8988T (cell line): Measurements from ENCODE around the gene IGLON5.

Experiments used
- DNase-seq: peaks from one replicate; pipeline ENCODE4 v3.0.0; 2011

The IGLON5 gene

DNA sequence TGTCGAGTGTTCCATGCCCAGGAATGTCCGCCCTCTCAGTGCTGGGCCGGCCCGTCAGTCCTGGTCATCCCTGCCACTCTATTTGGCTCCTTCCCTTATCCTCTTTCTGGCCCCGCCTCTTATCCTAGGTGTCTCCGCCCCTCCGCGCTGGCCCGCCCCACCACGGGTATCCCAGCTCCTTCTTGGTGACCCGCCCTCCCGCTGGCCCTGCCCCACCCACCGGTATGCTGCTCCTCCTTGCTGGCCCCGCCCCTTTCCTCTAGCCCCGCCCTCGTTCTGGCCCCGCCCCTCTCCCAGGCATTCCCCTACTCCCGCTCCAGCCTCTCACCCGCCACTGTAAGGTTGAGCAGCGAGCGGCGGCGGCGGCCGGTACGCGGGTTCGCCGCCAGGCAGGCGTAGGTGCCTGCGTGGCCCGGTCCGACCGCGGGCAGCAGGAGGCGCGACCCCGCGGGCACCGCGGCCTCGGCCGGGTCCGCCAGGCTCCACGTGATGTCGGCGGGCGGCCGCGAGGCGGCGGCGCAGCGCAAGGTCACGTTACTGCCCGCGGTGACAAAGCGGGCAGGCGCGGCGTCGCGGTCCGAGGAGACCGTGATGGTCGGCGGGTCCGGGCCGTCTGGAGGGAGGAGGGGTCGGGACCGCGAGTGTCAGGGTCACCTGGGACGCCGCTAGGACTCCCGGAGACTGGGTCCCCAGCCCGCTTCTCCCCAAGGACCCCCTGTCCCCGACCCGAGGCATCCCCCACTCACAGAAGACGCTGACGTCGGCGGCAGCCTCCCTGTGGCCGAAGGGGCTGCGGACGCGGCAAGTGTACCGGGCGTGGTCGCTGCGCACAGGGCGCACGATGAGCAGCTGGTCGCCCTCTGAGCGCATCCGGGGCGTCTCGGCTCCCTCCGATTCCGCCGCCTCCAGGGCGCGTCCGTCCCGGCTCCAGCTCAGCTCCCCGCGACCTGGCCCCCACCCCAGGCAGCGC, 28.5 kb downstream of the IGLON5 start:
- peak; percentile 83 for DNase-seq

GRCh38 chr19:51341066-51341465, 29.6 kb downstream of the IGLON5 start:
- no peak for DNase-seq

- no peak for DNase-seq
Measured at GRCh38 chr19:51341976-51342580, 30.6 kb downstream of the IGLON5 start, which contains the start of gene VSIG10L. Gene VSIG10L, minus strand, starts transcription at chr19:51342139. Its CDS starts 15 bp downstream, at chr19:51342124.

DNA sequence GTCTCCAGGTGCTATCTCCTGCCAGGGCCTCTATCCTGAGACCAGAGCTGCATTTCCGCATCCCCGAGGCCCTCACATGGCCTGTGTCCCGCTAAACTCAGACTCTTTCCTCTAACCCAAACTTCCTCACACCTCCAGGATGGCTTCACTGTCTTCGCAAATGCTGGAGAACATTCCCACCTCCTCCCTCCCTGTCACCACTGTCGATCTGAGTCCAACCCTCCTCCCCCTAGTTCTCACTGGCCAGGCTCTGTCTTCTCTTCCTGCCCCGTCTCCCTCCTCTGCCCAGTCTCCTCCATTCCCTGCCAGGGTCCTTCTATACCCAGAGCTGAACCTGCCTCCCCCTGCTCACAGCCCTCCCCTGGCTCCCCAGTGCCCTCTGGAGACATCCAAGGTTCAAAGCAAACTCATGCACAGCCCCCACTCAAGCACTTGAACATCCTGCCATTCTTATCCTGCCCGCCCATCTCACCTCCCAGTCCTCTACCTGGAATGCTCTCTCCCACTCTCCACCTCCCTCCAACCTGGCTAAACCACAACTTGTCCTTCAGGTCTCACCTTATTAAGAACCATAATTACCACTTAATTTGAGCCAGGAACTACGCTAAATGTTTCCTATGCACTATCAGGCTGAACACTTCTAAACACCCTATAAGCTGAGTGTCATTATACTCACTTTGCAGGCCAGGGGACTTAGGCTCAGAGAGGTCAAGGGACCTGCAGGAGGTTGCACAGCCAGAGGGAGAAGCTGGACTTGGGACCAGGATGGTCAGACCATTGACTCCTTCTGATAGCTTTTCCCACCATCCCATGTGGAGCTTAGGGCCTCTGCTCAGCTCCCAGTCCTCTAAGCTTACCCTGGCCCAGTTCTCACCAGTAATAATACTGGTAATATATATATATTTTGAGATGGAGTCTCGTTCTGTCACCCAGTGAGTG, 31.5 kb downstream of the IGLON5 start:
- DNase-seq: no peak

DNA sequence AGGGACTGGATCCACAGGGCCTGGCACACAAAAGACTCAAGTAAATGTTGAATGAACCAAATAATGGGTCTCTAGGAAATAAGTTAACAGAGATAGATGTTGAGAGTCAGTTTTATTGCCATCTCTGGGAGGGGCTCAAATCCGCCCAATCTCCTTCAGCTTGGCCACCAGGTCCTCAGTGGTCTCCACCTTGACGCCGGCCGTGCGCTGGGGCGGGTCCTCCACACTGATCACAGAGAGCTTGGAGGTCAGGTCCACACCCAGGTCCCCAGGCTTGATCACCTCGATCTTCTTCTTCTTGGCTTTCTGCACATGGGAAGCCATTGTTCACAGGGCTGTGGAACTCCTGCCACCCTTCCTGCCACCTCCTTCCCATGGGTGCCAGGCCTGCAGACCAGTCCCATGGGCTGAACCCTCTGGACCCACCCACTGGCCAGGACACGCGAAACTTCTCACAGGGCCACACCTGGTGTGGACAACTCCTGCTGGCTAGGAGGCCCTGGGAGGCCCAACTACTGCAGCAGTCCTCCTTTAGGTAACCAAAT, 33.7 kb downstream of the IGLON5 start:
- no peak for DNase-seq

DNA sequence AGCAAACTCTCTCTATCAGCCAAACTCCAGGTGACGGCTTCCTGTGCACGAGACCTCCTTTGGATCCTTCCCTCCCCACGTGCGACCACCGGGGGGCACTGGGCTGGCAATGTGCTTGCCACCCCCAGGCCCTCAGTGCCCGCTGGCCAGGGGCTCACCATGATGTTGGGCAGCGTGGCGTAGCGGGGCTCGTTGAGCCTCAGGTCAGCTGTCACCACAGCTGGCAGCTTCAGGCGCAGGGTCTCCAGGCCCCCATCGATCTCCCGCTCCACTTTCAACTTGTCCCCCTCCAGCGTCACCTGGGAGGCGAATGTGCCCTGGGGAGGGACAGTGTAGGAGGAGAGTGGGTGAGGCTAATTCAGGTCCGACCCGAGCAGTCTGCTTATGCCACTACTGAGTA, 35.3 kb downstream of the IGLON5 start:
- DNase-seq: no peak

DNA sequence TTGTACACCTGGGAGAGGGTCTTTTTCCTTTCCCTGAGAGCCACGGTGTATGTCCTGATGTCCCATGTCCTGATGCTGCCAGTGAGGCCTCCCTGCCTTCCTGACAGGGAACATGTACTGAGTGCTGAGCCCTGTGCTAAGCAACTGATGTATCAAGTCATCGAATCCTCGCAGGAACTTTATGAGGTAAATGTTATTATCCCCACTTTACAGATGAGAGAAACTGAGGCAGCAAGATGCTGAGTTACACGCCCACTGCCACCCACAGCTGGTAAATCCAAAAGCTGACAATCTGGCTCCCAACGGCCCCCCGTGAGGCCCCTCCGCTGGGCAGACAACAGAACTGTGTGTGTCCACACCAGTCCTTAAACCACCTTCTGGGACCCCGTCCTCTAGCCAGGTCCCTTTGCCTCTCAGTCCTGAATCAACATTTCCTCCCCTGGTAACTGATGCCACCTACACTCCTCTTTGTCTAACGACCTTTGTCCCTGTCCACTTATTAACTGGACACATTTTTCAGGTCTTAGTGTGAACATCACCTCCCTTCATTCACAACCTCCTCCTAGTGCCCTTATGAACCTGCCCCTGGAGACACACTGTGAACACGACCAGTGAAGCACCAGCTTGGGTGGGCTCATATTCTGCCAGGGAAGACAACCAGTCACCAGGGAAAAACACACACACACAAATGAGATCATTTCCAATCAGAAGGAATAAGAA, 35.9 kb downstream of the IGLON5 start:
- DNase-seq: no peak

- no peak for DNase-seq
Measured at GRCh38 chr19:51351266-51351990, 40.0 kb downstream of the IGLON5 start.

- DNase-seq: no peak
Measured at GRCh38 chr19:51352783-51353360, 41.4 kb downstream of the IGLON5 start.

DNA sequence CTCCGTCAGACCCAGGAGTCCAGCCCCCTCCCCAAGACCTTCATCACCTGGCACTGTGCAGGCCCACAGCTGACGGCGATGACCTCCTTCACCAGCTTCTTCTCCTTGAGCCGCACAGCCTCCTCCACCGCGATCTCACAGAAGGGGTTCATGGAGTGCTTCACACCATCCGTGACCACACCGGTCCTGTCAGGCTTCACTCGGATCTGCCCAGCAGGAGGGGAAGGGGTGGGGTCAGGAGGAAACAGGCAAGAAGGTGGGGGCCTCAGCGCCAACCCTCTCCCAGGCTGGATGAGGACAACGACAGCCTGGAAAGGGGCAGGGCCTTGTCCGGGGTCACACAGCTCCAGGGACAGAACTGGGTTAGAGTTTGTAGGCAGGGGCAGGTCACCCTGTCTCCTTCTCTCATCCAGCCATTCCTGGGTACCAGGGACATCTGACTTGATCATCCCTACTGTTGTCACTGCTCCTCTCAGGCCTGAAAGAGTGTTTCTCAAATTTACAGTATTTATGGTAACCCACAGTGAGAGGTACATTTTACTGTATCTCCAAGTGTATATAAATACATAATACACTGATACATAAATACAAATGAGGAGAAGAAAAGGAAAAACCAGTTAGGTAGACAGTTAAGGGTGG, 42.8 kb downstream of the IGLON5 start:
- no peak for DNase-seq

- no peak for DNase-seq
Measured at GRCh38 chr19:51354742-51355148, 43.3 kb downstream of the IGLON5 start.

- no peak for DNase-seq
Measured at GRCh38 chr19:51356159-51356801, 44.8 kb downstream of the IGLON5 start.

DNA sequence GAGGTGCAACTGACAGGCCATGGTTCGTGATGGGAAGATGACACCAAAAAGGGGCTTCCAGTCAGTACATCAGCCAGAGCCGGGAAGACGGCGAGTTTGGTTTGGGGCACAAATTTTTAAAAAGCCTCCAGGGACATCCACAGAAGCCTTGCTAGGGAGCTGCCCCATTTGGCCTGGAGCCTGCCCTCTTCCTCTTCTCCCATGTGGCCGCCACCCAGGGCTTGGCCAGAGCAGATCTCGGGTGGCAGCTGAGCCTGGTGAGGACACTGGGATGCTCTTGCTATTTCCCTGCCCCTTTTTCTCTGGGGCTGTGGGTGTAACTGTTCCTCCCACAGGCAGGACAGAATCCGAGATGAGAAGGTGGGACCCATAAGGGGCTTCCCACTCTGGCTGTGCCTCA, 46.5 kb downstream of the IGLON5 start:
- DNase-seq: no peak

DNA sequence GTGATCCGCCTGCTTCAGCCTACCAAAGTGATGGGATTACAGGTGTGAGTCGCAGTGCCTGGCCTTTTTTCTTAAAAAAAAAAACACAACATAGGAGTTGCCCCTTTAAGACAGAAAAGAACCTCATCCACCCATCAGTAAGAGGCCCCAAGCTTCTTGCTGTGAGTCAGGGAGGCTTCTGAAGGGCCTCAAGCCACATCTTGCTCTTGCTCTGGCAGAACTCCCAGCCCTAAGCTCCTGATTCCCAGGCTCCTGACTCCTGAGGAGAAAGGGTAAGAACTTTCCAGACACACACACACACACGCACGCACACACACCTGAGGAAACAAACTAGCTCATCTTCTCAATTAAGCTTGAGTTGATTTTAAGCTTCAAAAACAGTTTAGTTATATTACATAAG, 47.9 kb downstream of the IGLON5 start:
- DNase-seq: no peak

DNA sequence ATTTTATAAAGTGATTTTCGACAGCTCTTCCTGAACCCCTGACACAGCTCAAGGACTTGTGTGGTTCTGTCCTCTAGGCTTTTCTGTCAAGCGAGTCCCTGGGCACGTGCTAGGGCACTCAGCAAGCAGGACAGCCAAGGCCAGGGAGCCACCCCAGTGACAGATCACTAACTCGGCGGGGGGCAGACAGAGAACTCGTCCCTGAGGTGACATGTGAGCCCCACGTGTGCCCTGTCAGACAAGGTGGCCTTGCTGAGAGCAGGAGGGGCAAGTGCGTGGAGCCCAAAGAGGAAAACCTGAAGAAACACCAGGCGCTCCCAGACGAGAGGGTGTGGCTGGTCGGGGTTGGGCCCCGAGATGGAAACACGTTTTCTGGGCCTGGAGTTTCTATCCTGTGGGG, 49.8 kb downstream of the IGLON5 start:
- DNase-seq: no peak

- DNase-seq: no peak
Measured at GRCh38 chr19:51364200-51365106, 53.0 kb downstream of the IGLON5 start.

DNA sequence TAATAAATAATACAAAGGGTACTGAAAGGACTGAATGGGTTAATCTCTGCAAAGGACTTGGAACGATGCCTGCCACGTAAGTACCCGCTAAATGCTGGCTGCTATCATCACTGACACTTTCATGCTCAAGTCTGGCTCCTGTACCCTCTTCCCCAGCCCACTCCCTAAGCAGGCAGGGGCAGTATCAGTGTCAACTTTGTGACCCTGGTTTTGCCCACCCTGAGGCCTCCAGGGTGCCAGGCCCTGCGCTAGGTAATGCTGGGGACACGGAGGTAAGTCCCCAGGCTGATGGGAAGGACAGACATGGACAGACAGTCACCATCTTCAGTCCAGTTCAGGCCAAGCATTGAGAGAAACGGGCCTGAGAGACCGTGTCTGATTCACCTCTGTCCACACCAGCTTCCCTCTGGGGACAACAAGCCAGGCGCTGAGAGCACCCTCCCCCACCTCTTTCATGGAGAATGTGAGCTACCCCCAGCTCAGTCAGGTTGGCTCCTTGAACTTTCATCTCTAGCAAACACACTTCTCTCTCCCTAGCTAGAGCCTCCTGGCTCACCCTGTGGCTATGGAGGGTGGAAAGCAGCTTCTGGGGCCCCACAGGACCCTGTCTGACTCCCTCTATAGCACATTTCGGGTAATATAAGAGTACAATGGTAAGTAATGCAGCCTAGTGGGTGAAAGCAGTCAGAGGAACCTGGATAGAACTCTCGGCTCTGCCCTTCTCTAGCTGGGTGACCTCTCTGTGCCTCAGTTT, 53.9 kb downstream of the IGLON5 start:
- no peak for DNase-seq

- DNase-seq: no peak
Measured at GRCh38 chr19:51365965-51366388, 54.5 kb downstream of the IGLON5 start, which contains the start of gene ETFB. Gene ETFB, minus strand, starts transcription at chr19:51366388. Its CDS starts 62 bp downstream, at chr19:51366326.
